Upper lobe of left lung (tissue), 4 donors: ENCODE data around the gene ZNF488.

ENCODE experiments used
- EP300 ChIP-seq, 4 donors: sonication (generic); formaldehyde crosslinking; IDR thresholded peaks; one replicate each; pipeline ENCODE4 v1.5.1; 2017; ENCODE audit warnings: antibody characterized with exemption in 4 of 4, control low read depth in 2 of 4
- POLR2A ChIP-seq, 4 donors: fragments of 450-650 bp; IDR thresholded peaks; one replicate each; pipeline ENCODE4 v1.5.1; 2016 to 2017; ENCODE audit warnings: antibody characterized with exemption in 4 of 4, mild to moderate bottlenecking in 2 of 4
- POLR2AphosphoS5 ChIP-seq, 2 donors: sonication (generic); formaldehyde crosslinking; IDR thresholded peaks; one replicate each; pipeline ENCODE4 v1.5.1; 2017; ENCODE audit warnings: antibody characterized with exemption in 2 of 2
- TF ChIP-seq, protein P1 (sequence below), 6 experiments: fragments of 450-650 bp in 4 of 6; fragments of 200-600 bp in 2 of 6; sonication (generic) in 2 of 6; IDR thresholded peaks; one replicate each; pipeline ENCODE4 v1.5.1; 2016 to 2019; ENCODE audit warnings: antibody characterized with exemption in 6 of 6

DNA sequence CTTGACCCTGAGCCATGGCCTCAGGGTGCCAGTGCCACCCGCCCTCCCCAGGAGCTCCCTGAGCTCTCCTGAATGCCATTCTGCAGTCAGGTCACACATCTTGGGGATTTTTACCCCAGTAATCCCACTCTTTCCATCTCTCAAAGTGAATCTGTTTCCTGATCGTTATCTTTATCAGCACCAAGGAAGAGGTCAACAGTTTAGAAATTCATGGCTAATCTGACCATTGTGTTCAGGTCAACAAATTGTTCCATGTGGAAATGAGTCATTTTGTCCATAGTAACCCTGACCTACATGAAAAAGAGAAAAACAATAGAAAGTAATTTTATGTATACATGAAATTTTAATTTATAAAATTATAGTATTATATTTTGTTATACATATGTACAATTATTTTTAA lies 28.8 kb upstream of the ZNF488 start:
- TF ChIP-seq POLR2A (IDR thresholded peaks at IDR 0.05): no peak
- TF ChIP-seq POLR2AphosphoS5 (IDR thresholded peaks at IDR 0.05): no peak
- TF ChIP-seq, protein P1, sequence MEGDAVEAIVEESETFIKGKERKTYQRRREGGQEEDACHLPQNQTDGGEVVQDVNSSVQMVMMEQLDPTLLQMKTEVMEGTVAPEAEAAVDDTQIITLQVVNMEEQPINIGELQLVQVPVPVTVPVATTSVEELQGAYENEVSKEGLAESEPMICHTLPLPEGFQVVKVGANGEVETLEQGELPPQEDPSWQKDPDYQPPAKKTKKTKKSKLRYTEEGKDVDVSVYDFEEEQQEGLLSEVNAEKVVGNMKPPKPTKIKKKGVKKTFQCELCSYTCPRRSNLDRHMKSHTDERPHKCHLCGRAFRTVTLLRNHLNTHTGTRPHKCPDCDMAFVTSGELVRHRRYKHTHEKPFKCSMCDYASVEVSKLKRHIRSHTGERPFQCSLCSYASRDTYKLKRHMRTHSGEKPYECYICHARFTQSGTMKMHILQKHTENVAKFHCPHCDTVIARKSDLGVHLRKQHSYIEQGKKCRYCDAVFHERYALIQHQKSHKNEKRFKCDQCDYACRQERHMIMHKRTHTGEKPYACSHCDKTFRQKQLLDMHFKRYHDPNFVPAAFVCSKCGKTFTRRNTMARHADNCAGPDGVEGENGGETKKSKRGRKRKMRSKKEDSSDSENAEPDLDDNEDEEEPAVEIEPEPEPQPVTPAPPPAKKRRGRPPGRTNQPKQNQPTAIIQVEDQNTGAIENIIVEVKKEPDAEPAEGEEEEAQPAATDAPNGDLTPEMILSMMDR (IDR thresholded peaks at IDR 0.05): no peak
- no peak for TF ChIP-seq EP300 (IDR thresholded peaks at IDR 0.05)
